IPS-18a (cell line): Measurements from ENCODE around the gene SRC.
A peak's percentile ranks its signal among the peaks of the same experiment; 100 is the strongest.

ENCODE experiments used
- H3K27ac ChIP-seq: one replicate; pipeline ENCODE4 v1.5.1; 2013; ENCODE audit warnings: low read length
- H3K27me3 ChIP-seq: one replicate; pipeline ENCODE4 v1.6.1; 2013; ENCODE audit warnings: mild to moderate bottlenecking, low read length; ENCODE audit not compliant: control insufficient read depth, insufficient read depth
- H3K36me3 ChIP-seq: one replicate; pipeline ENCODE4 v1.6.1; 2013; ENCODE audit warnings: low read depth, low read length; ENCODE audit not compliant: control insufficient read depth
- H3K4me1 ChIP-seq: one replicate; pipeline ENCODE4 v1.6.1; 2013; ENCODE audit warnings: low read depth, low read length; ENCODE audit not compliant: control insufficient read depth
- H3K4me3 ChIP-seq: one replicate; pipeline ENCODE4 v1.5.1; 2013; ENCODE audit warnings: low read length
- H3K9ac ChIP-seq: one replicate; pipeline ENCODE4 v1.6.1; 2013; ENCODE audit warnings: mild to moderate bottlenecking, low read length, moderate library complexity
- H3K9me3 ChIP-seq: one replicate; pipeline ENCODE4 v1.6.1; 2013; ENCODE audit warnings: low read depth, low read length; ENCODE audit not compliant: control insufficient read depth

The SRC gene

DNA sequence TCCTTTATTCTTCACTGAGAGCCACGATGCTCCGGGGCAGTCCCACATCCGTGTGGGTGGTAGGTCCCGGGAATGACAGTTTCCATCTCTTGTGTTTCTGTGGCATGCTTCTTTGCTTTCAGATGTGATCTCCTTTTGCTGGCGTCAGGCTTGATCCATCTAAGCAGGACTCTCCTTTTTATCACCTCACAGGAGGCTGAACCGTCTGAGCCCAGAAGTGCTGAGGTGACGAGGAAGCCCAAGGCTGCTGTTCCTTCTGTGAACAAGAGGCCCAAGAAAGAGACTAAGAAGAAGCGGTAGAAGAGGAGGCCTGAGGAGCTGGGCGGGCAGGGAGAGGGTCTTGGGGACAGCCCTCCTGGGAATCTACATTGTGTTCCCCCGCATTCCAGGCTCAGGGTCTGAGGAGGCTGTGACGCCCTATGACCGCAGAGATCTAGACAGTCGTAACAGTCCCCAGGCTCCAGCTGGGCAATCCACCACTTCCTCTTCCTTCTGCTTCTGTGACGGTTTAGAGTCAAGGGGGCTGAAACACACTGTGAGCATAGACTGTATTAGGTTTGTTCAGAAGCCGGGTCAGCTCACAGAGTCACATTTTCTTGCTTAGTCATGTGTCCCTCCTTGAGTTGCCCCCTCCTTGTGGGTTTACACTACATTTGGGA lies 29.7 kb upstream of the SRC start:
- Histone ChIP-seq H3K4me3 (no peak overlapping the region), H3K27ac (no peak overlapping the region), H3K27me3 (no peaks in the 10 kb centered on the region), H3K9ac (no peak overlapping the region), H3K9me3 (no peaks in the 10 kb centered on the region), H3K36me3 (no peaks in the 10 kb centered on the region), H3K4me1 (peaks cover 21% of the 10 kb centered on the region)

DNA sequence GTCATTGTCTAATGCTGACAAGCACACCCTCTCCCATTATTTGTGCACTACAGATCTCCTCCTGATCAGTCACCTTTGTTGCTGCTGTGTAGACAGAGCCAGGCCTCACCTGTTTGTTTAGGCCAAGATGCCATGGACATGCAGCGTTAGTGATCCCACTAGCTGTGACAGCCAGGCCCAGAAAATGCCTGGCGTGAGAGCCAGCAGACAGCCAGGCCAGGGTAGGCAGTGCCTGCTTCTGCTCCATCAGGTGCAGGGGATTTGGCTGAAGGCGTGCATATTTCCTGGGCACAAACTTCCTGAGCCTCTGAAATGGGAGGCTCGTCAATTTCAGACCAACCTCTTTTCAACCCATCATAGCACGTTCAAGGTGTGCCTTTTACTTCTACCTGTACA lies 29.2 kb upstream of the SRC start:
- no peak overlapping the region for H3K4me3 ChIP-seq
- no peak overlapping the region for H3K27ac ChIP-seq
- H3K9ac ChIP-seq, result no peak overlapping the region
- H3K4me1 ChIP-seq, result peaks cover 21% of the 10 kb centered on the region
- H3K36me3 ChIP-seq, result no peaks in the 10 kb centered on the region
- H3K9me3 ChIP-seq, result no peaks in the 10 kb centered on the region
- no peaks in the 10 kb centered on the region for H3K27me3 ChIP-seq

DNA sequence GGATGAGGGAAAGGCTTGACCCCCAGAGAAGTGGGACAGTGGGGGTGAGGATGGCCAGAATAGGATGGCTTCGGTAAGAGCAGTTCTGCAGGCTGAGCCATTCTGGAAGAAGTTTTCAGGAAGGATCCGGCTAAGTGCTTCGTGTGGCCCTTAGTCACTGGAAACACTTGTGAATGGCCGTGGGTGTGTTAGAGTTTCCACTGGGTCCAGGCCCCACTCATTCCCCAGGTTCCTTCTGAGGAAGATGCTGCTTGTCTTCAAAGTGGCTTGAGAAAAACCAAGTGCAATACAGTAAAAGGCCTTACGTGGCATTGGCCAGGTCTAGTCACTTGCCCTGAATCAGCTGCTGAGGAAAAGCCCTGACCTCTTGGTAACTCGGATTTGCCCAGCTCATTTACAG lies 28.6 kb upstream of the SRC start:
- H3K4me1 ChIP-seq, result peaks cover 21% of the 10 kb centered on the region
- H3K9ac ChIP-seq, result no peak overlapping the region
- no peaks in the 10 kb centered on the region for H3K27me3 ChIP-seq
- H3K27ac ChIP-seq, result no peak overlapping the region
- H3K9me3 ChIP-seq, result no peaks in the 10 kb centered on the region
- H3K4me3 ChIP-seq, result no peak overlapping the region
- no peaks in the 10 kb centered on the region for H3K36me3 ChIP-seq

DNA sequence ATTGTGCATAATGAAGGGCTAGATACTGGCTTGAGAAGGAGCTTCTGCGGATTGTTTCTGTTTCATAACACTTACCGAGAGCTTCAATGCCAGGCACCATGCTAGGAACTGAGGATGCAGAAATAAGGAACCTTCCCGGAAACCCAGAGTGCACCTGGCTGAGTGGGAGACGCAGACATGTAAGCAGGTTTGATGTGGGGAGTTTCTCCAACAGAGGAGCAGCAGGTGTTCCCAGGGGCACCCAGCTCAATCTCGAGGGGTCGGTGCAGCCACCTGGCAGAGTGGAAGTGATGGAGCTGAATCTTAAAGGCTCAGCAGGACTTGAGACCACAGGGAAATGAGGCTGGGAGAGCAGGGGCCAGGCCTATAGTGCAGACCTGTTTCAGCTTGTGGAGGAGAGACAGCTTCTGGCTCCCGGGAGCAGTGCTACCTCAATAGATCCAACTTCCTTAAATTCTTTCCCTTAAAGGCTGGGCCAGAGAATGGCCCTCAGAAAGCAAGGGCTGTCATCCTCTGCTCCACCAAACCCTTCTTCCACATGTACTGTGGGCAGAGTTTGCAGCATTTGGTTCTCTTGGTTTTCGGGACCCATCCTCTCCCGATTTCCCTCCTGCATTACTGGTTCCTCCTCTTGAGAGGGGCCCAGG lies 27.8 kb upstream of the SRC start:
- Histone ChIP-seq H3K27me3 (no peaks in the 10 kb centered on the region), H3K9me3 (no peaks in the 10 kb centered on the region), H3K36me3 (no peaks in the 10 kb centered on the region), H3K4me3 (no peak overlapping the region), H3K27ac (no peak overlapping the region), H3K9ac (no peak overlapping the region), H3K4me1 (peaks cover 21% of the 10 kb centered on the region)

DNA sequence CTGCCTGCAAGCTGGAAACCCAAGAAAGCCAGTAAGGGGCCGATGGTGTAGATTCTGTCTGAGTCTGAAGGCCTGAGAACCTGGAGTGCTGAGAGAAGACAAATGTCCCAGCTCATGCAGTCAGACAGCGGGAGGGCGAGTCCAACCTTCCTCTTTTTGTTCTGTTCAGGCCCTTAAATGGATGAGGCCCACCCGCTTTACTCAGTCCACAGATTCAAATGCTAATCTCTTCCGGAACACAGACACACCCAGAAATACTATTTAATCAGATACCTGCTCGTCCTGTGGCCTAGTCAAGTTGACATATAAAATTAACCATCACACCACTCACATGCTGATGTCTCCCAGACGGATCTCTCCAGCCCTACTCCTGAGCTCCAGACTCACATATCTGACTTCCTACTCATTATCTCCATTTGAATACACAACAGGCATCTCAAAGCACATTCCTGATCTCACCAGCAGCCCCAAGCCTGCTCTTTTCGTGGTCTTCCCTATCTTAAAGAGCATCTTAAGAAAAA lies 26.7 kb upstream of the SRC start:
- H3K36me3 ChIP-seq, result no peaks in the 10 kb centered on the region
- peak overlapping the region; percentile 61 for H3K27ac ChIP-seq
- H3K4me1 ChIP-seq, result peaks cover 21% of the 10 kb centered on the region
- H3K9me3 ChIP-seq, result no peaks in the 10 kb centered on the region
- H3K27me3 ChIP-seq, result no peaks in the 10 kb centered on the region
- H3K4me3 ChIP-seq, result no peak overlapping the region
- H3K9ac ChIP-seq, result no peak overlapping the region

DNA sequence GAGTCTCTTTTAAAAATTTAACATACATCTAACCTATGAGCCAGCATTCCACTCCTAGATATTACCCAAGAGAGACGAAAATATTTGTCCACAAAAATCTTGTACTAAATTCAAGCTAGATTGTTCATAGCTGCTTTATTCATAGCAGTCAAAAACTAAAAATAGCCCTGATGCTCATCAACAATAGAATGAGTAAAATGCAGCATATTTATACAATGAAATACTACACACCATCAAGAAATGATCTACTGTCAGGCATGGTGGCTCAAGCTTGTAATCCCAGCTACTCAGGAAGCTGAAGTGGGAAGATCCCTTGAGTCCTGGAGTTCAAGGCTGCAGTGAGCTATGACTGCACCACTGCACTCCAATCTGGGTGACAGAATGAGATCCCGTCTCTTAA lies 22.0 kb upstream of the SRC start:
- no peak overlapping the region for H3K27ac ChIP-seq
- H3K9me3 ChIP-seq, result no peaks in the 10 kb centered on the region

DNA sequence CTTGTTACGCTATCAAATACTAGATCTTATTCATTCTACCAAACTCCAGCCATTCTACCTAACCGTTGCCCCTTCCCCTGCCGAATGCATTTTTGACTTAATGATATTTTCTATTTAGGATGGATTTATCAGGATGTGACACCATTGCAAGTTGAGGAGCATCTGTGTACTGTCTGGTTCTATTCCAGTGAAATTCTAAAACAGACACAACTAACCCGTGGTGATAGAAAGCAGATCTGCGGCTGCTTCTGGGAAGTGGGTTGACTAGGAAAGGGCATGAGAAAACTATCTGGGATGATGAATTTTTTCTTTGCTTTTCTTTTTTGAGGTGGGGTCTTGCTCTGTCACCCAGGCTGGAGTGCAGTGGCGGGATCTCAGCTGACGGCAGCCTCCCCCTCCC lies 20.7 kb upstream of the SRC start:
- Histone ChIP-seq H3K27ac (no peak overlapping the region), H3K9ac (no peak overlapping the region)

More for the DNA sequence above, 22.0 kb upstream of the SRC start:
- Histone ChIP-seq H3K4me1 (peaks cover 11% of the 10 kb centered on the region), H3K9ac (no peak overlapping the region), H3K36me3 (no peaks in the 10 kb centered on the region), H3K4me3 (no peak overlapping the region), H3K27me3 (no peaks in the 10 kb centered on the region)

DNA sequence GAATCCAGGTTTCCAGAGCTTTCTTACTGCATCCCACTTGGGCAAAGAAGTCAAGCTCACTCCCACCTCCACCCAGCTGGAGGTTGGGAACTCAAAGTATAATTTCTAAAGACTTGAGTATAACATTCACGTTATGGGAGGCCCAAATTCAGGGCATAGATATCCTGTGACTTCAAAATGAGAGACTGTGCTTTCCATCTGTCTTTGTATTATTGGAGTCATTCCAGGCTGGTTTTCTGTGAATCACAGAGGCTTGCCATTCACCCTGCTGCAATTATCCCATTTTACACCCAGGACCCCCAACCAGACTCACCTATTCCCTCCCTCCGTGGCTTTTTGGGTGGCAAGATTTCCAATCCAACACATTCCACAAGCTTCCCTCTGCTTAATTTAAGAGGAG lies 19.3 kb upstream of the SRC start:
- Histone ChIP-seq H3K4me3 (no peak overlapping the region), H3K9ac (no peak overlapping the region), H3K27ac (no peak overlapping the region), H3K36me3 (no peaks in the 10 kb centered on the region), H3K9me3 (no peaks in the 10 kb centered on the region), H3K4me1 (no peaks in the 10 kb centered on the region), H3K27me3 (no peaks in the 10 kb centered on the region)

More for the DNA sequence above, 20.7 kb upstream of the SRC start:
- no peaks in the 10 kb centered on the region for H3K9me3 ChIP-seq
- H3K27me3 ChIP-seq, result no peaks in the 10 kb centered on the region
- no peaks in the 10 kb centered on the region for H3K4me1 ChIP-seq
- H3K36me3 ChIP-seq, result no peaks in the 10 kb centered on the region
- no peak overlapping the region for H3K4me3 ChIP-seq

DNA sequence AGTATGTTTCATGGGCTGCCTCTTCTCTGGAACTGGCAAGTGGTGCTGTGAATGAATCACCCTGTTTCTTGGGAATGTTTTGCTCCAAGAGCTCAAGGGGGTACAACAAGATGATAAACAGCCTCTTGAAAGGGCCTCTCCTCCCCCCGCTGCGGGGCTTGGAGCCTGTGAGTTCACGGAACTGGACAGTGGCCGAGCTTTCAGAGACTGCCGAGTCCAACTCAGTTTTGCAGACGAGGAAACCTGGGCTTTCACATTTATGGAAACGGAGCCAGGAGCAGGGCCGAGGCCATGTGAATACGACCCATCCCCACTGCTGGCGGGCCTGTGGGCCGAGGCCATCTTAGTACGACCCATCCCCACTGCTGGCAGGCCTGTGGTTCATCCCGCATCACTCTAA lies 18.2 kb upstream of the SRC start:
- Histone ChIP-seq H3K4me3 (no peak overlapping the region), H3K27me3 (no peaks in the 10 kb centered on the region), H3K9me3 (no peaks in the 10 kb centered on the region), H3K27ac (no peak overlapping the region), H3K36me3 (no peaks in the 10 kb centered on the region), H3K9ac (no peak overlapping the region), H3K4me1 (no peaks in the 10 kb centered on the region)

DNA sequence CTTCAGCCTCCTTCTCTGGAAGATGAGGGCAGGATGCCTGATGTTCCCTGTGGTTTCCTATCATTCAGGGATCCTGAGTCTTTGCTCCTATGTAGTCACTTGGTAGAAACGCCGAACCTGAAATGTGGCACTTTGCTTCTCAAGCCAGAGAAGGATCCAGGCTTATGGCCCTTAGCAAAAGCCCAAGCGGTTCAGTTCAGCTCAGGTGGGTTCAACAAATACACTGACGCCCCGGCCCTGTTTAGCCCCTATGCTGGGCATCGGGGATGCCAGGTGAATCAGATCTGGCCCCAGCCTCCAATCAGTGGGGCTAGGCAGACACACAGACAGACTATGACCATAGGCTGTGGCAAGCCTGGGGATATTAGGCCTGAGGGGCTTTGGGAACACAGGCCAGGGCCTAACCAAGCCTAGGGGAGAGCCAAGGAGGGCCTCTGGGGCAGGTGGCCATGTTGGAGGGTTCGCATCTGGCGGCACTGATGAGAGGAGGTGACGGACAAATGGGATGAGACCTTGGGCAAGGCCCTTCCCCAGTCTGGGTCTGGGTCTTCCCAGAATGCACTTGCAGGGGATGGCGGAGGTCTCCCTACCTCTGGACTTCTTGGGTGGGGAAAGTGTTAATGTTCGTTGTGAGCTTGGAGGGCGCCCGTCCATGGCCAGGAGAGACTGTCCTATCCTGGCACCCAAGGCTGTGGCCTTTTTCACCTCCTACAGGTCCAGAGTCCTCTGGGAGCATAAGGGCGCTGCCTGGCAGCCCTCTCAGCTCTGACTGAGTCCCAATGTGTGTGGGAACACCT lies 17.6 kb upstream of the SRC start:
- H3K27me3 ChIP-seq, result no peaks in the 10 kb centered on the region
- no peaks in the 10 kb centered on the region for H3K4me1 ChIP-seq
- H3K27ac ChIP-seq, result no peak overlapping the region
- no peaks in the 10 kb centered on the region for H3K36me3 ChIP-seq
- H3K9ac ChIP-seq, result no peak overlapping the region
- no peaks in the 10 kb centered on the region for H3K9me3 ChIP-seq
- no peak overlapping the region for H3K4me3 ChIP-seq

DNA sequence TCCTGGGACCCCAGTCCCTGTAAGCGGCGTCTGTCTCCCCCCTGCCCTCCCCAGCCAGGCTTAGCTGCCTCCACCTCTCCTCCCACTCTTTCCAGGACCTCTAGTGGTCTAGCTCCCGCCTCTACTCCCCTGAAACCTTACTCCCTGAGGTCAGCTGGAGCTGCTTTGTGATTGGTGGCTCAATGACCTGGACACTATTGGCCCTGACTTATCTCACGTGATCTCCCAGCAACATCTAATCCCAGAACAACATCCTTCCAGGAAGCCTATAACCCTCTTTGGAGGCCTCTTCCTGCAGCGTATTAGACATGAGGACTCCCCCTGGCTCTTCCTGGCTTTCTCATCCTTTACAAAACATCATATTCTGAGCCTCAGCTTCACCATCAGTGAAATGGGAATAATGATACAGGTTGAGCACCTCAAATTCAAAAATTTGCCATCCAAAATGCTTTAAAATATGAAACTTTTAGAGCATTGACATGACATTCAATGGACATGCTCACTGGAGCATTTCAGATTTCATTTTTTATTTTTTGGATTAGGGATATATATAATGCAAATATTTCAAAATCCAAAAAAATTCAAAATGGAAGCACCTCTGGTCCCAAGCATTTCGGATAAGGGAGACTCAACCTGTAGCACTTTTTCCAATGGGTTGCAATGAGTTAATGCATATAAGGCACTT lies 16.3 kb upstream of the SRC start:
- H3K27ac ChIP-seq, result no peak overlapping the region
- H3K9ac ChIP-seq, result no peak overlapping the region
- no peaks in the 10 kb centered on the region for H3K9me3 ChIP-seq
- no peaks in the 10 kb centered on the region for H3K27me3 ChIP-seq
- no peaks in the 10 kb centered on the region for H3K4me1 ChIP-seq
- no peaks in the 10 kb centered on the region for H3K36me3 ChIP-seq
- H3K4me3 ChIP-seq, result no peak overlapping the region
